ENCODE results near the gene KIFC1. TPM values are rescaled to one million over a fixed set of nuclear protein-coding genes. Genes with fewer than 3 reads are reported as not detected.
A peak's percentile ranks its signal among the peaks of the same experiment; 100 is the strongest.

Gene KIFC1
- total RNA-seq, 3 donors from 2014 or later (not counting 1 experiment from before 2014, with no cell fraction given), result 2.7 to 4.6 (median 3.3) TPM

DNA sequence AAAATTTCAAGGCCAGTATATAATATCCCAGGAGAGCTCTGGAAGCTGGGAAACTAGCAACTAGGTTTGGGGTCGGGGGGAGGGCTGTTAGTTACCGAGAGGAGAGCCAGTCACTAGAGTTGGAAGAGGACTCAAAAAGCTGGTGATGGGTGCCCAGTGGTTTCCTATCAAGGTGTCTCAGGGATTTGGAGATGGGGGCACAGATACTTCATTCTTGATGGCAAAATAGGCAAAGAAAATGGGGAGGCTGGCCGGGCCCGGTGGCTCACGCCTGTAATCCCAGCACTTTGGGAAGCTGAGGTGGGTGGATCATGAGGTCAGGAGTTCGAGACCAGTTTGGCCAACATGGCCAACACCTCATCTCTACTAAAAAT lies 20.0 kb downstream of the KIFC1 start:
- peak overlapping the region; percentile 97 for H3K27ac ChIP-seq (ENCODE audit: low read length)
- H3K27ac Mint-ChIP-seq, result peak overlapping the region; percentile 100
- peaks cover 51 to 63% of the 10 kb centered on the region in 2 donors for H3K4me1 Mint-ChIP-seq
- no peaks in the 10 kb centered on the region for H3K27me3 ChIP-seq (ENCODE audit: control insufficient read depth, insufficient read depth, low read length)
- peak overlapping the region; percentile 86 for H3K4me3 Mint-ChIP-seq
- H3K9me3 Mint-ChIP-seq, result no peaks in the 10 kb centered on the region
- no peaks in the 10 kb centered on the region for H3K27me3 Mint-ChIP-seq (ENCODE audit: low read depth in 2 of 2)
- DNase-seq, result no peak
- peaks cover 41% of the 10 kb centered on the region for H3K36me3 ChIP-seq (ENCODE audit: control insufficient read depth, insufficient read depth, low read length)
- H3K4me1 ChIP-seq (ENCODE audit: control insufficient read depth, insufficient read depth, low read length), result peaks cover 56% of the 10 kb centered on the region
- ATAC-seq, result no peak
- intact Hi-C loops (cut with micrococcal nuclease), result loop anchor here (2.0 to 5.0 kb wide), 2 partner anchors 15 to 209 kb away; partner anchors contain the start of genes HSD17B8, RXRB and SLC39A7
- peak overlapping the region; percentile 57 for H3K4me3 ChIP-seq (ENCODE audit: low read length)
- no peaks in the 10 kb centered on the region for H3K36me3 Mint-ChIP-seq
- WGBS (ENCODE audit: insufficient coverage), result 65% methylated on average over 6 of the region's 6 CpGs
- H3K9me3 ChIP-seq (ENCODE audit: control insufficient read depth, insufficient read depth, low read length), result no peaks in the 10 kb centered on the region
- TF ChIP-seq, protein P1, sequence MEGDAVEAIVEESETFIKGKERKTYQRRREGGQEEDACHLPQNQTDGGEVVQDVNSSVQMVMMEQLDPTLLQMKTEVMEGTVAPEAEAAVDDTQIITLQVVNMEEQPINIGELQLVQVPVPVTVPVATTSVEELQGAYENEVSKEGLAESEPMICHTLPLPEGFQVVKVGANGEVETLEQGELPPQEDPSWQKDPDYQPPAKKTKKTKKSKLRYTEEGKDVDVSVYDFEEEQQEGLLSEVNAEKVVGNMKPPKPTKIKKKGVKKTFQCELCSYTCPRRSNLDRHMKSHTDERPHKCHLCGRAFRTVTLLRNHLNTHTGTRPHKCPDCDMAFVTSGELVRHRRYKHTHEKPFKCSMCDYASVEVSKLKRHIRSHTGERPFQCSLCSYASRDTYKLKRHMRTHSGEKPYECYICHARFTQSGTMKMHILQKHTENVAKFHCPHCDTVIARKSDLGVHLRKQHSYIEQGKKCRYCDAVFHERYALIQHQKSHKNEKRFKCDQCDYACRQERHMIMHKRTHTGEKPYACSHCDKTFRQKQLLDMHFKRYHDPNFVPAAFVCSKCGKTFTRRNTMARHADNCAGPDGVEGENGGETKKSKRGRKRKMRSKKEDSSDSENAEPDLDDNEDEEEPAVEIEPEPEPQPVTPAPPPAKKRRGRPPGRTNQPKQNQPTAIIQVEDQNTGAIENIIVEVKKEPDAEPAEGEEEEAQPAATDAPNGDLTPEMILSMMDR (IDR thresholded peaks at IDR 0.05), result no peak

DNA sequence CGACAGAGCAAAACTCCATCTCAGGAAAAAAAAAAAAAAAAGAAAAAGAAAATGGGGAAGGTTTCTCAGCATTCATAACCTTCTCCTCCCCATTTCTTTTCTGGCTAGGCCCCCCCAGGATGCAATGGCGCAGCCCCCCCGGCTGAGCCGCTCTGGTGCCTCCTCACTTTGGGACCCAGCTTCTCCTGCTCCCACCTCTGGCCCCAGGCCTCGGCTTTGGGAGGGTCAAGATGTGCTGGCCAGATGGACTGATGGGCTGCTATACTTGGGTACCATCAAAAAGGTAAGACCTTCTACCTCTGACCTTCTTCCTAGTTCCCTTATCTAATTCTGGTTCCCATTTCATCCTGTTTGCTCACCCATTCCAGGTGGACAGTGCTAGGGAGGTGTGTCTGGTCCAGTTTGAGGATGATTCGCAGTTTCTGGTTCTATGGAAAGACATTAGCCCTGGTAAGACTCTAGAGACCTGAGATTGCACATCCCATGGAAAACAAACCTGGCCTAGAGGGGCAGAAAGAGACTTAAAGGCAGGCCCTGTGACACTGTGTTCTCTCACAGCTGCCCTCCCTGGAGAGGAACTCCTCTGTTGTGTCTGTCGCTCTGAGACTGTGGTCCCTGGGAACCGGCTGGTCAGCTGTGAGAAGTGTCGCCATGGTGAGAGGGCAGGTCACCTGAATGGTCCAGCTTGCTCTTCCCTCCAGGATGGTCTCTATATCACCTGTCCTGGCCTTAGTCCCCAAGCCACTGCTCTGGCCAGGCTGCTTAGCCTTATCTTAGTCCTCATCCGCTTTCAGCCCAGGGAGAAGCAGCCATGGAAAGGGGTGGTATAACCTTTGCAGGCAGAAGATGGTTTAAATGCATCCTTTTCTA lies 20.8 kb downstream of the KIFC1 start:
- intact Hi-C loops (cut with micrococcal nuclease), result loop anchor here (5.0 kb wide), 1 partner anchor 210 kb away; the partner anchor contains the start of genes HSD17B8, RXRB and SLC39A7
- peak overlapping the region; percentile 100 for H3K27ac Mint-ChIP-seq
- no peaks in the 10 kb centered on the region for H3K27me3 ChIP-seq (ENCODE audit: control insufficient read depth, insufficient read depth, low read length)
- WGBS (ENCODE audit: insufficient coverage), result 96% methylated on average over 9 of the region's 10 CpGs
- H3K27me3 Mint-ChIP-seq (ENCODE audit: low read depth in 2 of 2), result no peaks in the 10 kb centered on the region
- TF ChIP-seq, protein P1 (IDR thresholded peaks at IDR 0.05), result no peak
- no peaks in the 10 kb centered on the region for H3K9me3 ChIP-seq (ENCODE audit: control insufficient read depth, insufficient read depth, low read length)
- peak overlapping the region; percentile 86 for H3K4me3 Mint-ChIP-seq
- H3K4me1 ChIP-seq (ENCODE audit: control insufficient read depth, insufficient read depth, low read length), result peaks cover 64% of the 10 kb centered on the region
- ATAC-seq (no peak), DNase-seq (no peak)
- no peak overlapping the region for H3K4me3 ChIP-seq (ENCODE audit: low read length)
- H3K4me1 Mint-ChIP-seq, result peaks cover 59 to 70% of the 10 kb centered on the region in 2 donors
- peak overlapping the region; percentile 97 for H3K27ac ChIP-seq (ENCODE audit: low read length)
- H3K36me3 Mint-ChIP-seq, result no peaks in the 10 kb centered on the region
- no peaks in the 10 kb centered on the region for H3K9me3 Mint-ChIP-seq
- H3K36me3 ChIP-seq (ENCODE audit: control insufficient read depth, insufficient read depth, low read length), result peaks cover 41% of the 10 kb centered on the region

GRCh38 chr6:33413241-33414120 lies 21.9 kb downstream of the KIFC1 start:
- no peak for ATAC-seq
- Histone ChIP-seq H3K36me3 (ENCODE audit: control insufficient read depth, insufficient read depth, low read length) (peaks cover 41% of the 10 kb centered on the region), H3K27ac (ENCODE audit: low read length) (peak overlapping the region; percentile 3), H3K4me1 (ENCODE audit: control insufficient read depth, insufficient read depth, low read length) (peaks cover 70% of the 10 kb centered on the region), H3K9me3 (ENCODE audit: control insufficient read depth, insufficient read depth, low read length) (no peaks in the 10 kb centered on the region), H3K27me3 (ENCODE audit: control insufficient read depth, insufficient read depth, low read length) (no peaks in the 10 kb centered on the region), H3K4me3 (ENCODE audit: low read length) (no peak overlapping the region)
- Mint-ChIP-seq H3K4me3 (no peak overlapping the region), H3K27me3 (ENCODE audit: low read depth in 2 of 2) (no peaks in the 10 kb centered on the region), H3K9me3 (no peaks in the 10 kb centered on the region), H3K4me1 (peaks cover 69 to 81% of the 10 kb centered on the region in 2 donors), H3K36me3 (no peaks in the 10 kb centered on the region), H3K27ac (peak overlapping the region; percentile 100)
- intact Hi-C loops (cut with micrococcal nuclease), result loop anchor here (5.0 kb wide), 1 partner anchor 211 kb away; the partner anchor contains the start of genes HSD17B8, RXRB and SLC39A7
- DNase-seq, result no peak
- 93% methylated on average over 14 of the region's 14 CpGs for WGBS (ENCODE audit: insufficient coverage)
- TF ChIP-seq, protein P1 (IDR thresholded peaks at IDR 0.05), result no peak

All from natural killer cell (primary cell).